Fibroblast of lung (primary cell): ENCODE data around the gene CAMK1D.

Experiments used
- CTCF ChIP-seq, 2 donors: IDR thresholded peaks in 1 of 2; conservative IDR thresholded peaks in 1 of 2; 1 replicate in 1 of 2; 2 replicates in 1 of 2; pipeline ENCODE4 v1.5.1; 2011 to 2012; ENCODE audit warnings: low read length in 2 of 2, control low read depth in 1 of 2, inconsistent platforms in 1 of 2, low read depth in 1 of 2, mild to moderate bottlenecking in 1 of 2
- EZH2 ChIP-seq: IDR thresholded peaks from 2 replicates; pipeline ENCODE4 v1.5.1; 2012; ENCODE audit warnings: low read length, control low read depth, mild to moderate bottlenecking; ENCODE audit errors: missing control alignments

DNA sequence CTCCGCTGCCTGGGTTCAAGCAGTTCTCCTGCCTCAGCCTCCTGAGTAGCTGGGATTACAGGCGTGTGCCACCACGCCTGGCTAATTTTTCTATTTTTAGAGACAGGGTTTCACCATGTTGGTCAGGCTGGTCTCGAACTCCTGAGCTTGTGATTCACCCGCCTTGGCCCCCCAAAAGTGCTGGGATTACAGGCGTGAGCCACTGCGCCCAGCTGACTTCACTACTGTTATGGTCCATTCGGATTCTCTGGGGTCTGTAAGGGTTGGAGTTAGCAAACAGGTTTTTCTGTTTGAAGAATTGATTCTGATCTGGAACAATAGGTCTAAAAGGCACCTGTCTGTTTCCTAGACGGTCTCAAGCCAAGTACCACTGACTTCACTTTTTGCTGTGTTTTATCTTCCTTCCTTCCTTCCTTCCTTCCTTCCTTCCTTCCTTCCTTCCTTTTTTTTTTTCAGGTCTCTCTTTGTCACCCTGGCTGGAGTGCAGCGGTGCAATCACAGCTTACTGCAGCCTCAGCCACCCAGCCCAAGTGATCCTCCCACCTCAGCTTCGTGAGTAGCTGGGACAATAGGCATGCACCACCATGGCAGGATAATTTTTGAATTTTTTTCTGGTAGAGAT is 192.2 kb downstream of the CAMK1D start:
- no peak for TF ChIP-seq CTCF (conservative IDR thresholded peaks at IDR 0.05 in 1 of 2, IDR thresholded peaks at IDR 0.05 in 1 of 2; ENCODE audit: low read depth in 1 of 2, low read length in 2 of 2)
- no peak for TF ChIP-seq EZH2
